CD14-positive monocyte (primary cell): ENCODE results near the gene GNA12. TPM values are rescaled to one million over a fixed set of nuclear protein-coding genes. Genes with fewer than 3 reads are reported as not detected.
A peak's percentile ranks its signal among the peaks of the same experiment; 100 is the strongest.
"Not testable (repeated sequence)": the region's sequence is repeated elsewhere in the genome, so short reads cannot be mapped to it uniquely, and the experiment has no call there.

Source experiments
- DNase-seq, 3 donors: peaks; one replicate each; pipeline ENCODE4 v3.0.0-alpha.2; 2011 to 2022
- H2AFZ ChIP-seq: 2 replicates; pipeline ENCODE4 v1.6.0; 2012; ENCODE audit warnings: mild to moderate bottlenecking, low read depth, low read length, inconsistent platforms; ENCODE audit not compliant: insufficient read depth, poor library complexity, severe bottlenecking
- H3K27ac ChIP-seq, 2 donors: 1 replicate in 1 of 2; 2 replicates in 1 of 2; pipeline ENCODE4 v1.5.1; 2012 to 2013; ENCODE audit warnings: low read length in 2 of 2, control low read depth in 1 of 2, inconsistent platforms in 1 of 2, low read depth in 1 of 2, mild to moderate bottlenecking in 1 of 2
- H3K27me3 ChIP-seq, 2 donors: one replicate each; pipeline versions ENCODE4 v1.6.0 to v1.6.1; 2011 to 2013; ENCODE audit warnings: low read length in 2 of 2; ENCODE audit not compliant: control insufficient read depth in 2 of 2, insufficient read depth in 2 of 2
- H3K36me3 ChIP-seq, 2 donors: replicated peaks in 1 of 2; 1 replicate in 1 of 2; 2 replicates in 1 of 2; pipeline versions ENCODE4 v1.5.1 to v1.6.1; 2012 to 2013; ENCODE audit warnings: low read length in 2 of 2, control low read depth in 1 of 2, inconsistent platforms in 1 of 2, mild to moderate bottlenecking in 1 of 2; ENCODE audit not compliant: insufficient read depth in 2 of 2, control insufficient read depth in 1 of 2
- H3K4me1 ChIP-seq, 2 donors: 1 replicate in 1 of 2; 2 replicates in 1 of 2; pipeline versions ENCODE4 v1.5.1 to v1.6.1; 2012 to 2013; ENCODE audit warnings: low read length in 2 of 2, control low read depth in 1 of 2, inconsistent platforms in 1 of 2, mild to moderate bottlenecking in 1 of 2, moderate library complexity in 1 of 2; ENCODE audit not compliant: insufficient read depth in 2 of 2, control insufficient read depth in 1 of 2
- H3K4me2 ChIP-seq: replicated peaks from 2 replicates; pipeline ENCODE3; 2012; ENCODE audit warnings: low read length, moderate library complexity, mild to moderate bottlenecking; ENCODE audit not compliant: poor library complexity, severe bottlenecking; ENCODE audit errors: extremely low read depth
- H3K4me3 ChIP-seq, 3 experiments: fragments of 200-600 bp in 1 of 3; sonication (generic) in 1 of 3; replicated peaks in 1 of 3; 1 replicate in 2 of 3; 2 replicates in 1 of 3; pipeline ENCODE4 v1.5.1; 2011 to 2013; ENCODE audit warnings: low read length in 3 of 3, mild to moderate bottlenecking in 3 of 3, control low read depth in 2 of 3, low read depth in 2 of 3, inconsistent platforms in 1 of 3, moderate library complexity in 1 of 3
- H3K79me2 ChIP-seq: 2 replicates; pipeline ENCODE4 v1.6.0; 2012; ENCODE audit warnings: mild to moderate bottlenecking, control low read depth, inconsistent platforms, low read length, moderate library complexity; ENCODE audit not compliant: insufficient read depth
- H3K9ac ChIP-seq: 2 replicates; pipeline ENCODE4 v1.6.0; 2017; ENCODE audit warnings: low read length, mild to moderate bottlenecking; ENCODE audit not compliant: insufficient read depth, poor library complexity, severe bottlenecking
- H3K9me3 ChIP-seq, 2 donors: replicated peaks in 1 of 2; 1 replicate in 1 of 2; 2 replicates in 1 of 2; pipeline versions ENCODE4 v1.5.1 to v1.6.1; 2012 to 2013; ENCODE audit warnings: low read length in 2 of 2, control low read depth in 1 of 2; ENCODE audit not compliant: control insufficient read depth in 1 of 2, insufficient read depth in 1 of 2
- H4K20me1 ChIP-seq: 2 replicates; pipeline ENCODE4 v1.6.0; 2012; ENCODE audit warnings: mild to moderate bottlenecking, low read length, control low read depth, moderate library complexity; ENCODE audit not compliant: insufficient read depth
- H3K27ac Mint-ChIP-seq, 7 donors: one replicate each; pipeline ENCODE4 v1.8.0; 2020; ENCODE audit warnings: mild to moderate bottlenecking in 7 of 7, mixed read lengths in 7 of 7, moderate library complexity in 6 of 7, inconsistent platforms in 2 of 7
- H3K27me3 Mint-ChIP-seq, 3 donors: one replicate each; pipeline ENCODE4 v1.8.0; 2021 to 2022; ENCODE audit warnings: low read depth in 3 of 3, mild to moderate bottlenecking in 3 of 3, mixed read lengths in 3 of 3, moderate library complexity in 3 of 3, inconsistent platforms in 1 of 3
- H3K36me3 Mint-ChIP-seq, 2 donors: one replicate each; pipeline ENCODE4 v1.8.0; 2020; ENCODE audit warnings: mixed read lengths in 2 of 2, inconsistent platforms in 1 of 2, mild to moderate bottlenecking in 1 of 2
- H3K4me1 Mint-ChIP-seq: one replicate; pipeline ENCODE4 v1.8.0; 2020; ENCODE audit warnings: mild to moderate bottlenecking, mixed read lengths
- H3K4me3 Mint-ChIP-seq, 2 donors: one replicate each; pipeline ENCODE4 v1.8.0; 2020; ENCODE audit warnings: mild to moderate bottlenecking in 2 of 2, mixed read lengths in 2 of 2, moderate library complexity in 1 of 2
- H3K9me3 Mint-ChIP-seq, 7 donors: one replicate each; pipeline ENCODE4 v1.8.0; 2020 to 2022; ENCODE audit warnings: mixed read lengths in 7 of 7, mild to moderate bottlenecking in 6 of 7, moderate library complexity in 6 of 7, inconsistent platforms in 2 of 7
- WGBS: methylation state at CpG from one replicate; pipeline ENCODE4 v1.1.5; 2013; ENCODE audit warnings: missing lambda C conversion rate; ENCODE audit not compliant: insufficient coverage; 5-methylcytosine and 5-hydroxymethylcytosine counted together
- intact Hi-C, 2 donors: fragments of 100-400 bp; cut with micrococcal nuclease; formaldehyde crosslinking; loops; one replicate each; pipeline versions ENCODE4 v1.15.0 to v1.15.1; 2023
- polyA plus RNA-seq, 3 donors: library from polyadenylated mRNA; depleted of rRNA in 1 of 3; unstranded in 2 of 3; stranded (reverse) in 1 of 3; fragments of 300-500 nt in 2 of 3; fragments of >200 nt in 1 of 3; fragmentation: Illumina TruSeq in 2 of 3; gene quantifications; 1 replicate in 2 of 3; 2 replicates in 1 of 3; pipeline ENCODE4 v1.2.3, GENCODE V29; 2012 to 2021
- TF ChIP-seq, protein P1 (sequence below): fragments of 200-600 bp; IDR thresholded peaks from one replicate; pipeline ENCODE4 v1.8.0; 2022; ENCODE audit warnings: antibody characterized with exemption, mild to moderate bottlenecking

GNA12 gene
- polyA plus RNA-seq, 3 donors, result 3.4 to 25.9 (median 10.6) TPM

DNA sequence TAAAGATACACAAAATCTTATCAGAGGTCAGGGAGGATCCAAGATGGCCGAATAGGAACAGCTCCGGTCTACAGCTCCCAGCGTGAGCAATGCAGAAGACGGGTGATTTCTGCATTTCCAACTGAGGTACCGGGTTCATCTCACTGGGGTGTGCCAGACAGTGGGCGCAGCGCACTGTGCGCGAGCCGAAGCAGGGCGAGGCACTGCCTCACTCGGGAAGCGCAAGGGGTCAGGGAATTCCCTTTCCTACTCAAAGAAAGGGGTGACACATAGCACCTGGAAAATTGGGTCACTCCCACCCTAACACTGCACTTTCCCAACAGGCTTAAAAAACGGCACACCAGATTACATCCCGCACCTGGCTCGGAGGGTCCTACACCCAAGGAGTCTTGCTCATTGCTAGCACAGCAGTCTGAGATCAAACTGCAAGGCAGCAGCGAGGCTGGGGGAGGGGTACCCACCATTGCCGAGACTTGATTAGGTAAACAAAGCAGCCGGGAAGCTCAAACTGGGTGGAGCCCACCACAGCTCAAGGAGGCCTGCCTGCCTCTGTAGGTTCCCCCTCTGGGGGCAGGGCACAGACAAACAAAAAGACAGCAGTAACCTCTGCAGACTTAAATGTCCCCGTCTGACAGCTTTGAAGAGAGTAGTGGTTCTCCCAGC, 100.5 kb downstream of the GNA12 start:
- intact Hi-C loops, H3K4me3 Mint-ChIP-seq, H3K27me3 Mint-ChIP-seq, H3K4me2 ChIP-seq, H3K79me2 ChIP-seq, H3K9me3 ChIP-seq, H4K20me1 ChIP-seq, H3K36me3 ChIP-seq, H3K27me3 ChIP-seq, H3K4me1 ChIP-seq, DNase-seq, H3K9ac ChIP-seq, H3K27ac ChIP-seq, H3K4me3 ChIP-seq, H2AFZ ChIP-seq: not testable (repeated sequence)
- peaks cover 12% of the 10 kb centered on the region for H3K4me1 Mint-ChIP-seq
- H3K9me3 Mint-ChIP-seq, result peaks cover 12 to 17% (median 14%) of the 10 kb centered on the region in 7 donors
- over 99% methylated on average over 18 of the region's 20 CpGs for WGBS
- H3K36me3 Mint-ChIP-seq, result peaks cover 29 to 38% of the 10 kb centered on the region in 2 donors
- peak overlapping the region in 2 of 7 donors; percentile 10 to 30 for H3K27ac Mint-ChIP-seq

DNA sequence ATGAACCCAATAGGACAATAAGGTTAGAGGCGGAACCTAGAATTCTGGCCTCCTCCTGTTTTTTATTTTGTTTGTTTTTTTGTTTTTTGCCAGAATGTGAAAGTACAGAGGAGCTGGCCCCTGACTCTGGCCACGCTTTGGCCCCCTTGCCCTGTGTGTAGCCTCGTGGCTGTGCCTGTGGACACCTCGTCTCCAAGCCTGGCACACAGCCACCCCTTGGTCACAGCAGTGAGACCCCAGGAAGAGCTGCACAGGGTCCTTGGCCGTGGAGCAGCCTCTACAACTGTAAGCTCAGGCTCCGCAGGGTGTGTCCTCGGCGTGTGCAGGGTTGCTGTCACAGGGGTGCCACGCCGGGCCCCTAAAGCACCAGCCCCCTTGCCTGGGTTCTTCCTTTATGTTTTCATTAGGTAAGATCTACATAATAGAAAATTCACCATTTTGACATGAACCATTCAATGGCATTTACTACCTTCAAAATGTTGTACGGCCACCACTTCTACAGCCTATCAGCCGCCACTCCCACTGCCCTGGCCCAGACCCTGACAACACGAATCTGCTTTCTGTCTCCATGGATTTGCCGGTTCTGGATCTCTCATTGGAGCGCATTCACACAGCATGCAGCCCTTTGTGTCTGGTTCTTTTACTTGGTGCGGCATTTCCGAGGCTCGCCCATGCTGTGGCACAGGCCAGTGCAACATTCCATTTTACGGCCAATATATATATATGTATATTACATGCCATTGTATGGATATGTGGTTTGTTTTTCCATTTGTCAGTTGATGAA, 105.2 kb downstream of the GNA12 start:
- peaks cover 49% of the 10 kb centered on the region for H3K4me1 Mint-ChIP-seq
- peak overlapping the region in 2 of 3 experiments; percentile 11 to 57 for H3K4me3 ChIP-seq
- H3K36me3 Mint-ChIP-seq, result peaks cover 32 to 36% of the 10 kb centered on the region in 2 donors
- no peaks in the 10 kb centered on the region for H4K20me1 ChIP-seq
- TF ChIP-seq, protein P1, sequence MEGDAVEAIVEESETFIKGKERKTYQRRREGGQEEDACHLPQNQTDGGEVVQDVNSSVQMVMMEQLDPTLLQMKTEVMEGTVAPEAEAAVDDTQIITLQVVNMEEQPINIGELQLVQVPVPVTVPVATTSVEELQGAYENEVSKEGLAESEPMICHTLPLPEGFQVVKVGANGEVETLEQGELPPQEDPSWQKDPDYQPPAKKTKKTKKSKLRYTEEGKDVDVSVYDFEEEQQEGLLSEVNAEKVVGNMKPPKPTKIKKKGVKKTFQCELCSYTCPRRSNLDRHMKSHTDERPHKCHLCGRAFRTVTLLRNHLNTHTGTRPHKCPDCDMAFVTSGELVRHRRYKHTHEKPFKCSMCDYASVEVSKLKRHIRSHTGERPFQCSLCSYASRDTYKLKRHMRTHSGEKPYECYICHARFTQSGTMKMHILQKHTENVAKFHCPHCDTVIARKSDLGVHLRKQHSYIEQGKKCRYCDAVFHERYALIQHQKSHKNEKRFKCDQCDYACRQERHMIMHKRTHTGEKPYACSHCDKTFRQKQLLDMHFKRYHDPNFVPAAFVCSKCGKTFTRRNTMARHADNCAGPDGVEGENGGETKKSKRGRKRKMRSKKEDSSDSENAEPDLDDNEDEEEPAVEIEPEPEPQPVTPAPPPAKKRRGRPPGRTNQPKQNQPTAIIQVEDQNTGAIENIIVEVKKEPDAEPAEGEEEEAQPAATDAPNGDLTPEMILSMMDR, result no peak
- peak overlapping the region; percentile 57 for H3K4me2 ChIP-seq
- H3K4me3 Mint-ChIP-seq, result peak overlapping the region; percentile 35 to 83
- peak overlapping the region in 1 of 2 donors; percentile 80 for H3K27ac ChIP-seq
- no peaks in the 10 kb centered on the region for H3K27me3 ChIP-seq
- peak overlapping the region; percentile 50 to 97 (median 93) for H3K27ac Mint-ChIP-seq
- H3K36me3 ChIP-seq, result no peaks in the 10 kb centered on the region
- H2AFZ ChIP-seq, result no peak overlapping the region
- no peak for DNase-seq
- H3K79me2 ChIP-seq, result peaks cover 10% of the 10 kb centered on the region
- 88% methylated on average over 13 of the region's 19 CpGs for WGBS
- peaks cover 52 to 53% of the 10 kb centered on the region in 2 donors for H3K4me1 ChIP-seq
- H3K9ac ChIP-seq, result peak overlapping the region; percentile 51
- peaks cover 0 to 10% (median 3%) of the 10 kb centered on the region in 3 donors for H3K27me3 Mint-ChIP-seq
- peaks cover under 1 to 8% (median 3%) of the 10 kb centered on the region in 7 donors for H3K9me3 Mint-ChIP-seq
- H3K9me3 ChIP-seq, result no peaks in the 10 kb centered on the region
- intact Hi-C loops, result loop anchor here (5.0 to 10.0 kb wide), 3 partner anchors 33 to 123 kb away; partner anchors contain the start of gene GNA12 (in 1 of the 2)
